HG03575 (cell line): ENCODE measurements around the gene C14orf119.

Source experiments
- ATAC-seq: cut with Tn5 transposase; IDR thresholded peaks from one replicate; pipeline ENCODE4 v1.9.1; 2021; ENCODE audit not compliant: unreplicated experiment, insufficient number of reproducible peaks, low FRiP score; ENCODE audit errors: extremely low read depth

The C14orf119 gene

DNA sequence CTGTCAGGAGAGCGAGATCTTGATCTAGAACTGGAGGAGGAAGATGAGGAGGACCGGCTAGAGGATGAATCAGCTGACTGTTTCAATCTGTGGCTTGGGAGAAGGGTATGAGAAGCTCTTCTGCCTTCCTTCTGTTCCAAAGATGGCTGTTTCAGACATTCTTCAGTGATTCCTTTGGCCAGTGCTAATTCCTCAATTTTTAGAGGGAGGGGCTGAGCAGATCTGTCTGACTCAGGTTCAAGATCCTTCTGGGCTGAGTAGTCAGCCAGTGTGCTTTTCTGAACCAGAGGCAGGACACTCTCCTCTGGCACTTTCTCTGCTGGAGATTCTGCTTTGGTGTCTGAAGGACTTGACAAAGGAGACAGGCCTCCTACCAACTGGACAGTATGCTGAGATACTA lies 15.6 kb upstream of the C14orf119 start:
- ATAC-seq, result no peak

DNA sequence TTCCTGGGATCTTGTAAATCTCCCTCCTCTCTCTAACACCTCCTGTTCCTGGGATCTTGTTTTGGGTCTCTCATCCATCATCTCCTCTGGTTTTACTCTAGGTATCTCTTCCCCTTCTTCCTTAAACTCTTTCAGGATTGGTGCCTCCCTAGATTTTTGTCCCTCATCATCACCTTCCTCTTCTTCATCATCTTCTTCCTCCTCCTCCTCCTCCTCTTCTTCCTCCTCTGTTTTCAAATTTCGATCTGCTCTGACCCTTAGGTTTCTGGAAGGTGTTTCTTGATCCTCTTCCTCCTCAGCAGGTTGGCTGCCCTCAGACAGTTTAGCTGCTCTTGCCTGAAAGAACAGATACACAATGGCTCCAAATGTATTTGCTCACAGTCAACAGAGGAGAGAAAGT lies 14.8 kb upstream of the C14orf119 start:
- no peak for ATAC-seq

- ATAC-seq, result no peak
These were observed 9.8 kb upstream of the C14orf119 start for GRCh38 chr14:23085458-23085857.

- no peak for ATAC-seq
These were observed 8.7 kb upstream of the C14orf119 start for GRCh38 chr14:23086565-23086964.

DNA sequence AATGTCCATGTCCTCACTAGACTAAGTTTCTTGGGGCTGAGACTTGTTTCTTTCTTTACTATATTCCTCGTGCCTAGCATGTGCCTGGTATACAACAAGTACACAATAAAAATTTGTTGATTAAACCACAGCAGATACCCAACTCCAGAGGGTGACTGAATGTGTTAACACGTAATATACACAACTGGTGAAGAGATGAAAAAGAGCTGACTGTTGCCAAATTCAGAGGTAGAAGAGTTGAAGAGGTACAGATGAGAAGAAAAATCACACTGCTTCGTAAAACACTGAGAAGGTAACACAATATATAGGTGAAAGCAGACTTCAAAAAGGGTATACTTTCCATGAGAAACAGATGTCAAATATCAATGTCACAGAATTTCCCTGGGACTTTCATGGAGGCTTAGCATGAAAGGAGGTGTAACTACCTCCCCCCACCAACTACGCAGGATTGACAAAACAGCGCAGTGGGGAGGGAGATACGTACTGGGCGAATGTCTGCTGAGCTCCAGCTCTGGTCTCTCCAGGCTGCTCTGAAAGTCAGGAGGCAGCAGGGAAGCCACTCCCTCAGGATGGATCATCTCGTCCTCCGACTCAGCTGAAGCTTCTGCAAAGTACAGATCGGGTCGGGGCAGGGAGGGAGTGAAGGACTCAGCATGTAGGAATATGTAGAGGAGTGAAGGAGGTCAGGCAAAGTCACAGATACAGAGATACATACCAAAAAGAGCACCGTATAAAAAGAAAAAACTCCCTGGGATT lies 5.6 kb upstream of the C14orf119 start:
- ATAC-seq, result no peak

- no peak for ATAC-seq
These were observed 5.1 kb upstream of the C14orf119 start for GRCh38 chr14:23090254-23090636.

DNA sequence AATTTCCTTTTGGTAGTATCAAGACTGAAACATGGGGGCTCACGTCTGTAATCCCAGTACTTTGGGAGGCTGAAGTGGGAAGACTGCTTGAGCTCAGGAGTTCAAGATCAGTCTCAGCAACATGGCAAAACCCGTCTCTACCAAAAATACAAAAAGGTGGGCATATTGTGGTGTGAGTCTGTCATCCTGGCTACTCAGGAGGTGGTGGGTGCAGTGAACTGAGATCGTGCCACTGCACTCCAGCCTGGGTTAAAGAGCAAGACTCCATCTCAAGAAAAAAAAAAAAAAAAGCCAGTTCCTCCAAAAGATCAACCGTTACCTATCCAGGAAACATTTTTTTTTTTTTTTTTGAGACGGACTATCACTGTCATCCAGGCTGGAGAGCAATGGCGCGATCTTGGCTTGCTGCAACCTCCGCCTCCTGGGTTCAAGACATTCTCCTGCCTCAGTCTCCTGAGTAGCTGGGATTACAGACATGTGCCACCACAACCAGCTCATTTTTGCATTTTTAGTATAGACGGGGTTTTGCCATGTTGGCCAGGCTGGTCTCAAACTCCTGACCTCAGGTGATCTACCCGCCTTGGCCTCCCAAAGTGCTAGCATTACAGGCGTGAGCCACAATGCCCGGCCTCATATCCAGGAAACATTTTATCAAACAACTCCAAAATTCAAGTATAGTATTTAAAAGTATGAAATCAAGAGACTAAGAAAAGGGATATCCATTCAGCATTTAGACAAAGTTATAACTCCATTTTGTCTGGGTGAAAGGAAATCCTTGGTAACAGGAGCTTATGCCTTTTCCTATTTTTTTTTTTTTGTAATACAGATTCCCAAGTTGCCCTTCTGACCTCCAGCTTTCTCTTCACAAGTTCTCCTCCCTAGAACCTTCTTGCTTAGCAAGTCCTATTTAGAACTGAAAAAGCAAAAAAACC lies 3.7 kb upstream of the C14orf119 start:
- no peak for ATAC-seq

GRCh38 chr14:23093104-23093503 lies 2.2 kb upstream of the C14orf119 start:
- ATAC-seq, result no peak

DNA sequence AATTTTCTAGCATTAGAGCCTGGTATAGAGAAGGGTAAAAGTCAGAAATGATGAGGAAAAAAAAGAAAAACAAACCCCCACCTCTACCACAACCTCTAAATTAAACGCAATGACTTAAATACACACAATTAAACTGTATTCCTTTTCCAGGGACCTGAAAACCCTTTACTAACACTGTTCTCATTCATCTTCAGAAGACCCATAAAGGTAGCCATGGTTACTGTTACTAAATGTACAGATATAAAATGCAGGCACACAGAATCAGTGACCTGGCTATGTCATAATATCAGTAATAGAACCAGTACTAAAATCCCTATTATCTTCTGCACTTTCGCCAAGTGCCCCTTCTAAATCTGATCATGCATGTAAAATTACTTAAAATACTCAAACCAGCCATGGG lies 1.8 kb upstream of the C14orf119 start:
- ATAC-seq, result no peak

DNA sequence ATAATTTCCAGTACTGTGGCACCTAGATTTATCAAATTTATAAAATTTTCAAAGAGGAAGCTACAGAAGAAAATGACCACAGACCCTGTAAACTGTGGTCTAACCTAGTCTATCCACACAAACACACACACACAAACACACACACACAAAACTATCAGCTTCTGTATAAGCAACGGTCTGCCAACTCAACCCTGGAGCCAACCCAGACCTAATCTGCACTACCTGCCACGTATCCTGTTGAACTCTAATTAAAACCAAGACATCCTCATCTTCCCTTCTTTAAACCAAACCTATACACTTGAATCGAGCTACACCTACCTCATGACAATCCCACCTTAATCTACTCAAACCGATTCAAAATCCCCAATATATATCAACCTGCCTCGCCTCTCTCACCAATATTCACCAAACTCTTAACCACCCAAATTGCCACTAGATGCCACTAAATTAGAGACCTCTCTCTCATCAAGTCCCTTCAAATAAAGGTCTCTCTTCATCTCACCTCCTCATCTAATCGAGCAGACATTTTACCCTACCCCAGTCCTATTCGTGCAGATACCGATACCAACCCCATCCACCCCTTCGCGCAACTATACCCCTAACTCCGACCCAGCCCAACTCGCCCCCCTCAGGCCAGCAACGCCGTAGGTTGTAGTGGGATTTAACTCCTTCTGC lies 1.2 kb upstream of the C14orf119 start:
- ATAC-seq, result no peak

GRCh38 chr14:23094666-23095195 lies 574 bp upstream of the C14orf119 start, which contains the start of gene ACIN1:
Gene ACIN1 (minus strand): TSS chr14:23095136. CDS start chr14:23095112, 24 bp downstream.
- peak; percentile 4 for ATAC-seq

GRCh38 chr14:23097786-23098185 lies 2.5 kb downstream of the C14orf119 start:
- ATAC-seq, result no peak

GRCh38 chr14:23099212-23099861 lies 4.0 kb downstream of the C14orf119 start:
- no peak for ATAC-seq

DNA sequence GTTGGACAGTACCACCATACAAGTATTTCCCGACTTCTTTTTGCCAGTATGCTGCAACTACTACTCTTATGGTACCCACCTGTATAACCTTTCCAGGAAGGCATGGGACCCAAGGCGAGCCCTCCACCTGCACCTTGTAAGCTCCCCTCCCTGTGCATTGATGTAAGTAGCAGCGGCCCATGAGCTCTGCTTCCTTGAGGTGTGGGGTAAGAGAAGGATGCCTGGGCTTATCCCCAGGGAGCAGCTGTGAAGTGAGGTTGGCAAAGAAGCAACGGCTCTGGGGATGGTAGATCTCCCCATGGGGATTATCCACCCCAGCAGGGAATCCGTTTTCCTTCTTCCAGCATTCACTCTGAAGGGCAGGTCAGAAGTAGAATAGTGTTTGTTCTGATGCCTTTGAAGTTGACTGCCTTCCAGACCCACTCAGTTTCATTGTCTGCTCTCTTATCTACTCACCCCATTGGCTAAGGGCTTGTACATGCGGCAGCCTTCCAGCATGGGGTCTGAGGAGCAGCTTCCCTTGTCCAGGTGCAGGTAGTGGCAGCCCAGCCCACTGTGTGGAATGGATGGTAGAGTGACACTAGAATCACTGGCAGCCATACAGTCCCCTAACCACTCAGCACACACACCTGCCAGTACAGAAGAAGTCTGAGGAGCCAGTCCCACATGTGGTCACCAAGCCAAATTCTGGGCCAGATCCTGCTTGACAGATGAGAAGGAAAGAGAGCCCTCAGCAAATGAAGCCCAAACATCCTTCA lies 6.1 kb downstream of the C14orf119 start:
- no peak for ATAC-seq

- ATAC-seq, result no peak
These were observed 6.8 kb downstream of the C14orf119 start for GRCh38 chr14:23101986-23102625.

DNA sequence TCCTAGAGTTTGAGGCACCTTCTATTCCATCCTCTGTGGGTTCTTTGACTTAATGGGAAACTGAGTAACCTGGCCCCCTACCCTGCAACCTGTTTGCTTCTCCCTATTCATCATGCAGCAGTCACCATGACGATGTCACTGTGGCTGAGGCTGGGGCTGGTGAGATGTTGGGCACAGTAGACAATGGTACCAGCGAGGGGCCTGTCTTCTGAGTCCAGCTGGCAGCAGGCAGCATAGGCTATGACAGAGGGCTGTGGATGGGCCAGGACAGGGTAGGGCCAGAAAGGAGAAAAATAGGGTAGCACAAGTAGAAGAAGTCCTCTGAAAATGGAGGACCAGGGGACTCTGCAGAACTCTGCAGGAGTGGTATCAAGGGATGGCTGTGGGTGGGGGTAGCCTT lies 7.5 kb downstream of the C14orf119 start:
- ATAC-seq, result no peak

GRCh38 chr14:23103581-23103980 lies 8.3 kb downstream of the C14orf119 start:
- ATAC-seq, result no peak
